Activated CD4-positive, alpha-beta T cell treated with anti-CD3 and anti-CD28 coated beads for 1 hour (primary cell): Measurements from ENCODE around the gene MGAT5.

Experiments used
- DNase-seq: peaks from one replicate; pipeline ENCODE4 v3.0.0-alpha.2; 2020

MGAT5 gene

GRCh38 chr2:134257965-134258683 lies 4.3 kb downstream of the MGAT5 start:
- DNase-seq = no peak

- DNase-seq = peak; percentile 38
Measured at GRCh38 chr2:134258684-134259388, 5.0 kb downstream of the MGAT5 start.

- no peak for DNase-seq
Measured at GRCh38 chr2:134259571-134259970, 5.7 kb downstream of the MGAT5 start.

GRCh38 chr2:134259994-134260393 lies 6.1 kb downstream of the MGAT5 start:
- no peak for DNase-seq

- no peak for DNase-seq
Measured at GRCh38 chr2:134260713-134261112, 6.8 kb downstream of the MGAT5 start.

- no peak for DNase-seq
Measured at GRCh38 chr2:134261398-134262131, 7.7 kb downstream of the MGAT5 start.

GRCh38 chr2:134262684-134263083 lies 8.8 kb downstream of the MGAT5 start:
- DNase-seq = no peak

- no peak for DNase-seq
Measured at GRCh38 chr2:134268265-134268664, 14.4 kb downstream of the MGAT5 start.

GRCh38 chr2:134269230-134269629 lies 15.4 kb downstream of the MGAT5 start:
- DNase-seq = no peak

- DNase-seq = no peak
Measured at GRCh38 chr2:134269972-134270735, 16.3 kb downstream of the MGAT5 start.

- no peak for DNase-seq
Measured at GRCh38 chr2:134271758-134272157, 17.9 kb downstream of the MGAT5 start.

GRCh38 chr2:134272806-134273205 lies 18.9 kb downstream of the MGAT5 start:
- DNase-seq = no peak

- DNase-seq = no peak
Measured at GRCh38 chr2:134273256-134273983, 19.5 kb downstream of the MGAT5 start.

GRCh38 chr2:134274121-134274520 lies 20.2 kb downstream of the MGAT5 start:
- no peak for DNase-seq

- no peak for DNase-seq
Measured at GRCh38 chr2:134275058-134275862, 21.4 kb downstream of the MGAT5 start.

GRCh38 chr2:134276381-134277172 lies 22.7 kb downstream of the MGAT5 start:
- no peak for DNase-seq

GRCh38 chr2:134277223-134277622 lies 23.4 kb downstream of the MGAT5 start:
- no peak for DNase-seq

- no peak for DNase-seq
Measured at GRCh38 chr2:134278553-134278952, 24.7 kb downstream of the MGAT5 start.

GRCh38 chr2:134279417-134279816 lies 25.5 kb downstream of the MGAT5 start:
- no peak for DNase-seq

GRCh38 chr2:134280231-134280630 lies 26.4 kb downstream of the MGAT5 start:
- no peak for DNase-seq

GRCh38 chr2:134280726-134281125 lies 26.9 kb downstream of the MGAT5 start:
- no peak for DNase-seq
